ENCODE results near the gene METTL13.

METTL13 gene

GRCh38 chr1:171786534-171786933 is 5.1 kb downstream of the METTL13 start:
- TF ChIP-seq POLR2AphosphoS5 (IDR thresholded peaks at IDR 0.05; ENCODE audit: low read depth, low read length), result no peak
- TF ChIP-seq SIN3A (IDR thresholded peaks at IDR 0.05; ENCODE audit: borderline replicate concordance, insufficient read depth, low read length), result no peak
- TF ChIP-seq TAF1 (IDR thresholded peaks at IDR 0.05; ENCODE audit: borderline replicate concordance, insufficient read depth, low read length), result no peak
- TF ChIP-seq REST (IDR thresholded peaks at IDR 0.05; ENCODE audit: insufficient read depth in 1 of 2, low read depth in 2 of 2, low read length in 2 of 2), result no peak
- TF ChIP-seq FOXP2 (optimal IDR thresholded peaks at IDR 0.05; ENCODE audit: borderline replicate concordance, extremely low read depth, extremely low read length, insufficient read depth), result no peak

GRCh38 chr1:171787686-171788480 is 6.4 kb downstream of the METTL13 start:
- TF ChIP-seq TAF1 (IDR thresholded peaks at IDR 0.05; ENCODE audit: borderline replicate concordance, insufficient read depth, low read length) (no peak), SIN3A (IDR thresholded peaks at IDR 0.05; ENCODE audit: borderline replicate concordance, insufficient read depth, low read length) (no peak), REST (IDR thresholded peaks at IDR 0.05; ENCODE audit: insufficient read depth in 1 of 2, low read depth in 2 of 2, low read length in 2 of 2) (no peak), FOXP2 (optimal IDR thresholded peaks at IDR 0.05; ENCODE audit: borderline replicate concordance, extremely low read depth, extremely low read length, insufficient read depth) (no peak)

- TF ChIP-seq REST (IDR thresholded peaks at IDR 0.05; ENCODE audit: insufficient read depth in 1 of 2, low read depth in 2 of 2, low read length in 2 of 2), result no peak
- no peak for TF ChIP-seq FOXP2 (optimal IDR thresholded peaks at IDR 0.05; ENCODE audit: borderline replicate concordance, extremely low read depth, extremely low read length, insufficient read depth)
- no peak for TF ChIP-seq TAF1 (IDR thresholded peaks at IDR 0.05; ENCODE audit: borderline replicate concordance, insufficient read depth, low read length)
- TF ChIP-seq POLR2AphosphoS5 (IDR thresholded peaks at IDR 0.05; ENCODE audit: low read depth, low read length), result no peak
- no peak for TF ChIP-seq SIN3A (IDR thresholded peaks at IDR 0.05; ENCODE audit: borderline replicate concordance, insufficient read depth, low read length)
These were observed 7.2 kb downstream of the METTL13 start for GRCh38 chr1:171788696-171789095.

GRCh38 chr1:171790318-171790717 is 8.9 kb downstream of the METTL13 start:
- TF ChIP-seq TAF1 (IDR thresholded peaks at IDR 0.05; ENCODE audit: borderline replicate concordance, insufficient read depth, low read length) (no peak), SIN3A (IDR thresholded peaks at IDR 0.05; ENCODE audit: borderline replicate concordance, insufficient read depth, low read length) (no peak), FOXP2 (optimal IDR thresholded peaks at IDR 0.05; ENCODE audit: borderline replicate concordance, extremely low read depth, extremely low read length, insufficient read depth) (no peak), REST (IDR thresholded peaks at IDR 0.05; ENCODE audit: insufficient read depth in 1 of 2, low read depth in 2 of 2, low read length in 2 of 2) (no peak), POLR2AphosphoS5 (IDR thresholded peaks at IDR 0.05; ENCODE audit: low read depth, low read length) (no peak)
